22Rv1 (cell line): ENCODE measurements around the gene EFCAB8.

ENCODE experiments used
- ZFX ChIP-seq: fragments of 450-650 bp; IDR thresholded peaks from 2 replicates; pipeline ENCODE4 v1.6.1; 2017; ENCODE audit warnings: antibody characterized with exemption, borderline replicate concordance
- TF ChIP-seq, protein P1 (sequence below): fragments of 450-650 bp; IDR thresholded peaks from 2 replicates; pipeline ENCODE4 v1.5.1; 2017; ENCODE audit warnings: mild to moderate bottlenecking

DNA sequence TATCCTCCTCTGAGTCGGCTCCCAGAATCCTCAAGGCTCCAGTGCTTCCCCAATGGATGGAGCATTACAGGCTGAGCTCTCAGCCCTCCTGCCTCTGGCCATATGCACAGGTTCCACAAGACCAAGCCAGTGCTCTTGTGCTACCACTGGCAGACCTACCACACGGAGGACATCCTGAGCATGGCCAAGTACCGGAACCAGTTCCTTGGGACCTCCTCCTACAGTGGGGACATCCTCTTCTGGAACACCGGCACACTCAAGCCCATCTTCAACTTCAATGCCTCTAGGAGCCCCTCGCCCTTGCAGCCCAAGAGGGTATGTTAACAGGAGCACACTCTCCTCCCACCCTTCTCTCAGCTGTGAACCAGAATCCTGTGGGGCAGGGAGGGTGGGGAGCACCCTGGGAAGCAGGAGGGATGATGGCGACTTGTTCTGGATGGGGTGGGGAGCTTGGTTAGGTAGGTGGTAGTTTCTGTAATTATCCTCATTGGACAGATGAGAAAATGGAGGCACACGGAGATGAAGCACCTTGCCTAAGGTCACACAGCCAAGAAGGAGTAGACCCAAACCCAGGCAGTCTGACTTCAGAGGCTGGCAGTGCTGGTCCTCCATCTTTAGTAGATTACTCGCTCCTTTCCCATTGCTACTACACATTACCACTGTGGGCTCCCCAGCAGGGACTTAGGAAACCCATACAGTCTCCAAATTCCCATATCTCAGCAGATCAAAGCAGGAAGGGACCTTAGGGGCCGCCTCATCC, 58.6 kb downstream of the EFCAB8 start:
- TF ChIP-seq, protein P1, sequence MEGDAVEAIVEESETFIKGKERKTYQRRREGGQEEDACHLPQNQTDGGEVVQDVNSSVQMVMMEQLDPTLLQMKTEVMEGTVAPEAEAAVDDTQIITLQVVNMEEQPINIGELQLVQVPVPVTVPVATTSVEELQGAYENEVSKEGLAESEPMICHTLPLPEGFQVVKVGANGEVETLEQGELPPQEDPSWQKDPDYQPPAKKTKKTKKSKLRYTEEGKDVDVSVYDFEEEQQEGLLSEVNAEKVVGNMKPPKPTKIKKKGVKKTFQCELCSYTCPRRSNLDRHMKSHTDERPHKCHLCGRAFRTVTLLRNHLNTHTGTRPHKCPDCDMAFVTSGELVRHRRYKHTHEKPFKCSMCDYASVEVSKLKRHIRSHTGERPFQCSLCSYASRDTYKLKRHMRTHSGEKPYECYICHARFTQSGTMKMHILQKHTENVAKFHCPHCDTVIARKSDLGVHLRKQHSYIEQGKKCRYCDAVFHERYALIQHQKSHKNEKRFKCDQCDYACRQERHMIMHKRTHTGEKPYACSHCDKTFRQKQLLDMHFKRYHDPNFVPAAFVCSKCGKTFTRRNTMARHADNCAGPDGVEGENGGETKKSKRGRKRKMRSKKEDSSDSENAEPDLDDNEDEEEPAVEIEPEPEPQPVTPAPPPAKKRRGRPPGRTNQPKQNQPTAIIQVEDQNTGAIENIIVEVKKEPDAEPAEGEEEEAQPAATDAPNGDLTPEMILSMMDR = no peak
- TF ChIP-seq ZFX = no peak
